IPS-18c (cell line): ENCODE data around the gene ECT2L.

Experiments
- H3K4me3 ChIP-seq: 2 replicates; pipeline ENCODE4 v1.7.0; 2013; ENCODE audit warnings: low read depth, mild to moderate bottlenecking, low read length, moderate library complexity; ENCODE audit not compliant: insufficient read depth
- H3K9me3 ChIP-seq: one replicate; pipeline ENCODE4 v1.6.1; 2013; ENCODE audit warnings: mild to moderate bottlenecking, low read length, moderate library complexity; ENCODE audit not compliant: control insufficient read depth, insufficient read depth

The ECT2L gene

GRCh38 chr6:138800377-138801150 lies 4.7 kb downstream of the ECT2L start:
- H3K9me3 ChIP-seq: no peaks in the 10 kb centered on the region

GRCh38 chr6:138803331-138803730 lies 7.4 kb downstream of the ECT2L start:
- Histone ChIP-seq H3K9me3 (no peaks in the 10 kb centered on the region), H3K4me3 (no peak overlapping the region)

More at GRCh38 chr6:138800377-138801150, 4.7 kb downstream of the ECT2L start:
- no peak overlapping the region for H3K4me3 ChIP-seq

- no peak overlapping the region for H3K4me3 ChIP-seq
- no peaks in the 10 kb centered on the region for H3K9me3 ChIP-seq
These were observed 8.0 kb downstream of the ECT2L start for GRCh38 chr6:138803861-138804260.

GRCh38 chr6:138805016-138805765 lies 9.3 kb downstream of the ECT2L start:
- Histone ChIP-seq H3K4me3 (no peak overlapping the region), H3K9me3 (no peaks in the 10 kb centered on the region)

- Histone ChIP-seq H3K9me3 (no peaks in the 10 kb centered on the region), H3K4me3 (no peak overlapping the region)
These were observed 11.0 kb downstream of the ECT2L start for GRCh38 chr6:138806889-138807288.

- Histone ChIP-seq H3K9me3 (no peaks in the 10 kb centered on the region), H3K4me3 (no peak overlapping the region)
These were observed 13.8 kb downstream of the ECT2L start for GRCh38 chr6:138809677-138810076.

GRCh38 chr6:138811866-138812265 lies 16.0 kb downstream of the ECT2L start:
- no peaks in the 10 kb centered on the region for H3K9me3 ChIP-seq
- no peak overlapping the region for H3K4me3 ChIP-seq

GRCh38 chr6:138814179-138814834 lies 18.4 kb downstream of the ECT2L start:
- no peaks in the 10 kb centered on the region for H3K9me3 ChIP-seq
- H3K4me3 ChIP-seq: no peak overlapping the region

GRCh38 chr6:138815221-138815620 lies 19.3 kb downstream of the ECT2L start:
- no peaks in the 10 kb centered on the region for H3K9me3 ChIP-seq
- H3K4me3 ChIP-seq: no peak overlapping the region

GRCh38 chr6:138815797-138816528 lies 20.1 kb downstream of the ECT2L start:
- Histone ChIP-seq H3K9me3 (no peaks in the 10 kb centered on the region), H3K4me3 (no peak overlapping the region)

- H3K4me3 ChIP-seq: no peak overlapping the region
- no peaks in the 10 kb centered on the region for H3K9me3 ChIP-seq
These were observed 21.9 kb downstream of the ECT2L start for GRCh38 chr6:138817799-138818198.

- H3K4me3 ChIP-seq: no peak overlapping the region
These were observed 22.8 kb downstream of the ECT2L start for GRCh38 chr6:138818496-138819194.

GRCh38 chr6:138821519-138821918 lies 25.6 kb downstream of the ECT2L start:
- no peaks in the 10 kb centered on the region for H3K9me3 ChIP-seq
- no peak overlapping the region for H3K4me3 ChIP-seq

More at GRCh38 chr6:138818496-138819194, 22.8 kb downstream of the ECT2L start:
- no peaks in the 10 kb centered on the region for H3K9me3 ChIP-seq

- H3K9me3 ChIP-seq: no peaks in the 10 kb centered on the region
- H3K4me3 ChIP-seq: no peak overlapping the region
These were observed 28.7 kb downstream of the ECT2L start for GRCh38 chr6:138824482-138825144.

GRCh38 chr6:138830248-138830647 lies 34.4 kb downstream of the ECT2L start:
- Histone ChIP-seq H3K9me3 (no peaks in the 10 kb centered on the region), H3K4me3 (no peak overlapping the region)

- Histone ChIP-seq H3K4me3 (no peak overlapping the region), H3K9me3 (no peaks in the 10 kb centered on the region)
These were observed 36.3 kb downstream of the ECT2L start for GRCh38 chr6:138832182-138832581.
